Measurements from ENCODE around the gene FAM162A. TPM values are rescaled to one million over a fixed set of nuclear protein-coding genes. Genes with fewer than 3 reads are reported as not detected.

FAM162A gene
- total RNA-seq, 1 donor from 2014 or later, result 36.1 TPM

Other genes with a start within 250 kb of the FAM162A start
- not detected for gene CASR, start 200.5 kb upstream of the FAM162A start, total RNA-seq
- 6.3 TPM for gene CSTA, start 58.9 kb upstream of the FAM162A start, total RNA-seq
- 28.1 TPM for gene MIX23, start 951 bp upstream of the FAM162A start, total RNA-seq
- 5.3 TPM for gene WDR5B, start 31.9 kb downstream of the FAM162A start, total RNA-seq
- 68.7 TPM for gene KPNA1, start 130.8 kb downstream of the FAM162A start, total RNA-seq
- 33.9 TPM for gene PARP9, start 180.1 kb downstream of the FAM162A start, total RNA-seq
- 31.5 TPM for gene DTX3L, start 180.2 kb downstream of the FAM162A start, total RNA-seq
- gene PARP15, start 193.5 kb downstream of the FAM162A start, total RNA-seq, result 3.3 TPM